Gastrocnemius medialis (tissue), 4 donors: ENCODE data around the gene E2F8. TPM values are rescaled to one million over a fixed set of nuclear protein-coding genes. Genes with fewer than 3 reads are reported as not detected.

Experiments
- ATAC-seq, 2 donors: fragments of 150-250 bp; one replicate each; pipeline ENCODE4 v1.9.1; 2016
- DNase-seq, 2 donors: peaks; one replicate each; pipeline ENCODE4 v3.0.0-alpha.2; 2019
- H3K27ac ChIP-seq, 4 donors: fragments of 200-600 bp; sonication (generic); 1 replicate in 1 of 4; 2 replicates in 3 of 4; pipeline ENCODE4 v1.5.1; 2016 to 2018; ENCODE audit warnings: mild to moderate bottlenecking in 2 of 4, moderate library complexity in 1 of 4
- H3K27me3 ChIP-seq, 3 donors: fragments of 200-600 bp; sonication (generic) in 2 of 3; 1 replicate in 1 of 3; 2 replicates in 2 of 3; pipeline versions ENCODE4 v1.5.1 to v1.6.0; 2016 to 2019; ENCODE audit warnings: mild to moderate bottlenecking in 1 of 3, moderate library complexity in 1 of 3
- H3K36me3 ChIP-seq, 2 donors: fragments of 200-600 bp; sonication (generic) in 1 of 2; one replicate each; pipeline ENCODE4 v1.5.1; 2017 to 2018
- H3K4me1 ChIP-seq, 2 donors: fragments of 200-600 bp; sonication (generic) in 1 of 2; one replicate each; pipeline ENCODE4 v1.5.1; 2016 to 2017; ENCODE audit warnings: mild to moderate bottlenecking in 2 of 2
- H3K4me3 ChIP-seq, 4 donors: fragments of 200-600 bp; sonication (generic) in 3 of 4; 1 replicate in 1 of 4; 2 replicates in 3 of 4; pipeline ENCODE4 v1.5.1; 2016 to 2019; ENCODE audit warnings: mild to moderate bottlenecking in 2 of 4
- H3K9me3 ChIP-seq, 3 donors: fragments of 200-600 bp; sonication (generic) in 2 of 3; 1 replicate in 1 of 3; 2 replicates in 2 of 3; pipeline ENCODE4 v1.5.1; 2016 to 2019
- POLR2A ChIP-seq, 2 donors: fragments of 450-650 bp; IDR thresholded peaks; one replicate each; pipeline ENCODE4 v1.6.1; 2017; ENCODE audit warnings: antibody characterized with exemption in 2 of 2, mild to moderate bottlenecking in 2 of 2, moderate library complexity in 2 of 2
- in situ Hi-C, 4 donors: fragments of 200-750 bp; cut with MboI; loops; one replicate each; pipeline versions ENCODE4 v1.15.0 to v1.8.0; 2017; ENCODE audit warnings: low sequenced_read_pairs in 4 of 4
- intact Hi-C: fragments of 100-400 bp; cut with DNase I; formaldehyde crosslinking; loops from one replicate; pipeline ENCODE4 v1.15.1; 2023; ENCODE audit warnings: low total_unique reads
- total RNA-seq, 4 donors: library from RNA; depleted of rRNA; stranded (reverse); fragments of >200 nt; gene quantifications; one replicate each; pipeline versions ENCODE4 v1.1.0 to v1.2.3, GENCODE V29; 2016
- TF ChIP-seq, protein P1 (sequence below), 5 experiments: fragments of 450-650 bp in 3 of 5; fragments of 200-600 bp in 2 of 5; sonication (generic) in 2 of 5; IDR thresholded peaks in 4 of 5; conservative IDR thresholded peaks in 1 of 5; 1 replicate in 4 of 5; 2 replicates in 1 of 5; pipeline ENCODE4 v1.5.1; 2016 to 2019; ENCODE audit warnings: antibody characterized with exemption in 5 of 5, mild to moderate bottlenecking in 3 of 5, moderate library complexity in 3 of 5

The E2F8 gene
- total RNA-seq, 4 donors from 2014 or later: 0.39 to 0.80 (median 0.78) TPM; not detected in 1

DNA sequence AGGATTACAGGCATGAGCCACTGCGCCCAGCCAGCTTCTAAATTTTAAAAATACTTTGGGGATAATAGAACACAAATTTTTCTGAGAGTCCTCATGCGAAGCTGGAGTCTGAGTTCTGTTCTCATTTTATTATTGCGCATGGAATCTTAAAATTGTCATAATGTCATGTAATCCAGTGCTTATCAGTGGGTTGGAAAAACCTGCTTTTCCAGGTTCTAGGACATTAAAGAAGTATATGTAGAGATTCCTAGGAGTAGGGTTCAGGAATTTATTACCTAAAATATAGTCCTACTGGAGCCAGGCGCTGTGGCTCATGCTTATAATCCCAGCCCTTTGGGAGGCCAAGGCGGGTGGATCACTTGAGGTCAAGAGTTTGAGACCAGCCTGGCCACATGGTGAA is 4.6 kb upstream of the E2F8 start:
- no peaks in the 10 kb centered on the region for H3K9me3 ChIP-seq
- intact Hi-C loops: no loop called here
- DNase-seq (no peak), ATAC-seq (no peak)
- TF ChIP-seq, protein P1, sequence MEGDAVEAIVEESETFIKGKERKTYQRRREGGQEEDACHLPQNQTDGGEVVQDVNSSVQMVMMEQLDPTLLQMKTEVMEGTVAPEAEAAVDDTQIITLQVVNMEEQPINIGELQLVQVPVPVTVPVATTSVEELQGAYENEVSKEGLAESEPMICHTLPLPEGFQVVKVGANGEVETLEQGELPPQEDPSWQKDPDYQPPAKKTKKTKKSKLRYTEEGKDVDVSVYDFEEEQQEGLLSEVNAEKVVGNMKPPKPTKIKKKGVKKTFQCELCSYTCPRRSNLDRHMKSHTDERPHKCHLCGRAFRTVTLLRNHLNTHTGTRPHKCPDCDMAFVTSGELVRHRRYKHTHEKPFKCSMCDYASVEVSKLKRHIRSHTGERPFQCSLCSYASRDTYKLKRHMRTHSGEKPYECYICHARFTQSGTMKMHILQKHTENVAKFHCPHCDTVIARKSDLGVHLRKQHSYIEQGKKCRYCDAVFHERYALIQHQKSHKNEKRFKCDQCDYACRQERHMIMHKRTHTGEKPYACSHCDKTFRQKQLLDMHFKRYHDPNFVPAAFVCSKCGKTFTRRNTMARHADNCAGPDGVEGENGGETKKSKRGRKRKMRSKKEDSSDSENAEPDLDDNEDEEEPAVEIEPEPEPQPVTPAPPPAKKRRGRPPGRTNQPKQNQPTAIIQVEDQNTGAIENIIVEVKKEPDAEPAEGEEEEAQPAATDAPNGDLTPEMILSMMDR (IDR thresholded peaks at IDR 0.05 in 4 of 5, conservative IDR thresholded peaks at IDR 0.05 in 1 of 5): no peak
- no peak for TF ChIP-seq POLR2A (IDR thresholded peaks at IDR 0.05)
- H3K27ac ChIP-seq: no peak overlapping the region
- in situ Hi-C loops: no loop called here
- H3K36me3 ChIP-seq: no peaks in the 10 kb centered on the region
- peaks cover 8 to 15% of the 10 kb centered on the region in 2 donors for H3K4me1 ChIP-seq
- peaks cover 15 to 22% (median 17%) of the 10 kb centered on the region in 3 donors for H3K27me3 ChIP-seq
- no peak overlapping the region for H3K4me3 ChIP-seq

DNA sequence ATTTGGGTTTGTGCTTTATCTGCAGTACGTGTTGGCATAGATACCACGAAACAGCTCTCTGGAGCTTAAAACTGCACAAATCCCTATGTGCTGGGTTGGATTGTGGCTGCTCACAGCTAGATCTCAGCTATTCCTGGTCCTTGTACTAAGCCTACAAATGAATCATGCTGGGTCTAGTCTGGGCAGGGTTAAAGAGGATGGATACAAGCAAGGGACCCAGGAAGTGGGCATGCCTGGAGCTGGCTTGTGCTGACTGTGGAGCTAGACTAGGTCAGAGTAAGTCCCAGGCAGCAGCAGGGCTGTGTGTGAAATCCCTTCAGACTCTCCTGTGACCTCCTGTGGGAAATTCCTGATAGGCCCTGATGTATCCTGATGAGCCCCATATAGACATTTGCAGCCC is 3.9 kb upstream of the E2F8 start:
- intact Hi-C loops: loop anchor here (5.0 kb wide), 1 partner anchor 127 kb away; the partner anchor contains the start of gene ZDHHC13

GRCh38 chr11:19244084-19244483 is 3.3 kb upstream of the E2F8 start:
- ATAC-seq (no peak), DNase-seq (no peak)
- H3K9me3 ChIP-seq: no peaks in the 10 kb centered on the region
- intact Hi-C loops: loop anchor here (5.0 kb wide), 1 partner anchor 127 kb away; the partner anchor contains the start of gene ZDHHC13
- no peak overlapping the region for H3K4me3 ChIP-seq
- no peak for TF ChIP-seq POLR2A (IDR thresholded peaks at IDR 0.05)
- TF ChIP-seq, protein P1 (IDR thresholded peaks at IDR 0.05 in 4 of 5, conservative IDR thresholded peaks at IDR 0.05 in 1 of 5): no peak
- in situ Hi-C loops: no loop called here
- no peaks in the 10 kb centered on the region for H3K36me3 ChIP-seq
- H3K27me3 ChIP-seq: peaks cover 15 to 22% (median 17%) of the 10 kb centered on the region in 3 donors
- H3K4me1 ChIP-seq: peaks cover 11 to 20% of the 10 kb centered on the region in 2 donors
- H3K27ac ChIP-seq: no peak overlapping the region

More for the DNA sequence above, 3.9 kb upstream of the E2F8 start:
- Histone ChIP-seq H3K36me3 (no peaks in the 10 kb centered on the region), H3K4me3 (no peak overlapping the region), H3K4me1 (peaks cover 8 to 20% of the 10 kb centered on the region in 2 donors), H3K9me3 (no peaks in the 10 kb centered on the region), H3K27ac (no peak overlapping the region), H3K27me3 (peaks cover 15 to 22% (median 17%) of the 10 kb centered on the region in 3 donors)
- in situ Hi-C loops: no loop called here
- ATAC-seq (no peak), DNase-seq (no peak)
- no peak for TF ChIP-seq POLR2A (IDR thresholded peaks at IDR 0.05)
- TF ChIP-seq, protein P1 (IDR thresholded peaks at IDR 0.05 in 4 of 5, conservative IDR thresholded peaks at IDR 0.05 in 1 of 5): no peak

- H3K9me3 ChIP-seq: no peaks in the 10 kb centered on the region
- H3K27me3 ChIP-seq: peaks cover 15 to 22% (median 17%) of the 10 kb centered on the region in 3 donors
- intact Hi-C loops: loop anchor here (5.0 kb wide), 1 partner anchor 126 kb away; the partner anchor contains the start of gene ZDHHC13
- H3K4me3 ChIP-seq: no peak overlapping the region
- H3K27ac ChIP-seq: no peak overlapping the region
- no peak for ATAC-seq
- H3K4me1 ChIP-seq: peaks cover 14 to 20% of the 10 kb centered on the region in 2 donors
- no peak for DNase-seq
- TF ChIP-seq, protein P1 (IDR thresholded peaks at IDR 0.05 in 4 of 5, conservative IDR thresholded peaks at IDR 0.05 in 1 of 5): no peak
- TF ChIP-seq POLR2A (IDR thresholded peaks at IDR 0.05): no peak
- no peaks in the 10 kb centered on the region for H3K36me3 ChIP-seq
- in situ Hi-C loops: no loop called here
Observed at GRCh38 chr11:19243613-19244012, 2.9 kb upstream of the E2F8 start.
